ENCODE data around the gene CLDN2.
"Not testable (repeated sequence)": the region's sequence is repeated elsewhere in the genome, so short reads cannot be mapped to it uniquely, and the experiment has no call there.

The CLDN2 gene, protein sequence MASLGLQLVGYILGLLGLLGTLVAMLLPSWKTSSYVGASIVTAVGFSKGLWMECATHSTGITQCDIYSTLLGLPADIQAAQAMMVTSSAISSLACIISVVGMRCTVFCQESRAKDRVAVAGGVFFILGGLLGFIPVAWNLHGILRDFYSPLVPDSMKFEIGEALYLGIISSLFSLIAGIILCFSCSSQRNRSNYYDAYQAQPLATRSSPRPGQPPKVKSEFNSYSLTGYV

GRCh38 chrX:106919932-106920452, at the start of gene CLDN2:
Gene CLDN2 (plus strand): TSS chrX:106920402. CDS start chrX:106928229, 7,827 bp downstream.
- no peak for DNase-seq

- not testable (repeated sequence) for DNase-seq
Observed at GRCh38 chrX:106872796-106873195, 47.4 kb upstream of the CLDN2 start.

DNA sequence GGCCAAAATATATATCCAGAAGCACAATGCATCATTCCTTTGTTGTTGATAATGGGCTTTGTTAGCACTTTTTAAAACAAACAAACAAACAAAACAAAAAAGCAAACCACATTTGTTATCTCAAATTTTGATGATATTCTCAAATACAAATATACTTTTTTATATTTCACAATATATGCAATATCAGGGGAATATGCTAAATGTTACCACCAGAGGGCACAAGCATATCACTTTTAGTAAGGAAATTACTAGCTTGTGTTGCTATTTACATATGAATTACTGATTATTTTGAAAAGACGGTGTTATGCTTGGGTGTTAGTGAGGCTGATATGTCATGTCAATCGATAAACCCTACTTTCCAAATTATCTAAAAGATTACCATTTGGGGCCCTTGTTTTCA, 46.1 kb upstream of the CLDN2 start:
- DNase-seq: peak in 1 of 2 experiments; percentile 50

GRCh38 chrX:106875151-106875550, 45.1 kb upstream of the CLDN2 start:
- DNase-seq: no peak

GRCh38 chrX:106889468-106889867, 30.7 kb upstream of the CLDN2 start:
- no peak for DNase-seq

DNA sequence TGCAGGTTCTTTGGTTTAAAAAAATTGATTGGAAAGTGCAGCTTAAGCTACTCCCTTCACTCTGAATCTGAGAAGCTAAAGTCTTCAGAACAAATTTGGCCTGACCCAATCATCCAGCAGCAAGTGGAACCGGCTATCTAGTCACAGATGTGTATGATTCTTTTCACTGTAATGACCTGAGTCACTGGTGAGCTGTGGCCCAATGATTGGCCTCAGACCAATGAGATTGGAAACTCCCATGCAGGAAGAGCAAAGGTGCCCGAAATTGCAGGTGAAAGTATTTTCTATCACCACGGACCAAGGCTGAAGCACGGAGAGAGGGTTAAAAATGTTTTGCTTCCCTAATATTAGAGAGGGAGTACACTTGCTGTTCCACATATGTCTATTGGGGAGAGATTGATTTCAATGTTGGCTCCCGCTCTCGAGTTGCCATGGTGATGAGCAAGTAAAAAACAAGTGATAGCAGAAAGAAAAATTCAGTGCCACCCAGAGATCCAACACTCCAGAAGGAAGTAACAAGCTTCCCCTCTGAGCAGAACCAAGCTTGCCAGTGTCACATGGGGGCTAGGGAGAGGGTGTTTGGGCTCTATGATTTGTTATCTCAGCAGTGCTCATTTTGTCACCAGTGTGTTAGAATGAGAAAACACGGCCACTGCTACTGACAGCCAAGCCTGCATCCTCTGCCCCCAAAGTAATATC, 28.3 kb upstream of the CLDN2 start:
- no peak for DNase-seq

- DNase-seq: peak; percentile 34 to 79
Observed at GRCh38 chrX:106894392-106894909, 25.8 kb upstream of the CLDN2 start.

DNA sequence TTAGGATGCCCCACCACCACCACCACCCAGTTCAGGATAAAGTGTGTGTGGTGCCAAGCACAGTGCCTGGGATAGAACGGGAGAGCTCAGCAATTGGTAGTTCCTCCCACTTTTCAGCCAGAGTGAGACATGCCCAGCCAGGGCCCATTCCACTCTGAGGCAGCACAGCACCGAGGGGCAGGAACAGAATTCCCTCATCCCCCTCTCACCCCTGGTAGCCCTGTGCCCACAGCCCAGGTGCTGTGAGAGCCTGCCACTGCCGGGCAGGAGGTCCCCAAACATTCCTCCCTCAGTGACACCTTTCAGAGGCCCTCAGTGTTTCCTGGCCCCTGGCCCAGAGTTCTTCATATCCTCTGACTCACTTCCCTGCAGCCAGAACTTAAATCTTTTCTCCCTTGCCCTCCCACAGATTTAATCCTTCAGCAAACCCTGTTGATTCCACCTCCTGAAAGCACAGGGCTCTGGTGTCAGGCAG, 25.2 kb upstream of the CLDN2 start:
- DNase-seq: no peak

DNA sequence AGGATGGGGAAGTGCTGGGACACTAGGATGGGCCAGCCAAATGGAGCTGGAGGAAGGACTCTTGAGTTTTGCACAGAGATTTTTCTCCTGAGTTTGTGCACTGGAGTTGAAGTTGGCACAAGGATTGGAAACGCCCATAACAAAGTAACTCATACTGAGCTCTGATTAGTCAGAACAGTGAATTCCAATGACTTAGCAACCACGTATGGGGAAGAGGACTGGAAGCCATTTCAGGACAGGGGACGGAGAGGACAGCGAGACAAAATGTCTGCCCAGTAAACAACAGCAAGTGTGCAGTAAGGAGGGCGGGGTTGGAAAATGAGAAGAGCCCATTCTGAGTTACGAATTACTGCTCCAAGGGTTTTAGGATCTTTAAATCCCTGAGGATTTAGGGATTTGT, 22.9 kb upstream of the CLDN2 start:
- no peak for DNase-seq

GRCh38 chrX:106898462-106898861, 21.7 kb upstream of the CLDN2 start:
- DNase-seq: peak; percentile 34 to 72

DNA sequence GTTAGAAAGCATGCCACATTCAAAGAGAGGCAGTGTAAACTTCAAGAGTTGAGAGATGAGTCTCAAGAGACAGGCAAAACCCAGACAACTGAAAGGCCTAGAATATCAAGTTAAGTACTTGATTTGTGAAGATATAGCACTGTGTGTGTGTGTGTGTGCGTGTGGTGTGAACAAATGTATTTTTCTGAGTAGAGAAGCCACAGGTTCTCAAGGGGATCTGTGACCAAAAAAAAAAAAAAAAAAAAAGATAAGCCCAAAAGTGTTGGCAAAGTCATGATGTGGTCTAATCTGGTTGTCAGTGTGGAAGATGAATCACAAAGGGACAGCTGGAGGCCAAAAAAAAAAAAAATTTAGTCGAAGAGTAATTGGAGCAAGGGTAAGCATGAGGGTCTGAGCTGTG, 20.9 kb upstream of the CLDN2 start:
- DNase-seq: no peak

GRCh38 chrX:106899841-106900240, 20.4 kb upstream of the CLDN2 start:
- DNase-seq: no peak

DNA sequence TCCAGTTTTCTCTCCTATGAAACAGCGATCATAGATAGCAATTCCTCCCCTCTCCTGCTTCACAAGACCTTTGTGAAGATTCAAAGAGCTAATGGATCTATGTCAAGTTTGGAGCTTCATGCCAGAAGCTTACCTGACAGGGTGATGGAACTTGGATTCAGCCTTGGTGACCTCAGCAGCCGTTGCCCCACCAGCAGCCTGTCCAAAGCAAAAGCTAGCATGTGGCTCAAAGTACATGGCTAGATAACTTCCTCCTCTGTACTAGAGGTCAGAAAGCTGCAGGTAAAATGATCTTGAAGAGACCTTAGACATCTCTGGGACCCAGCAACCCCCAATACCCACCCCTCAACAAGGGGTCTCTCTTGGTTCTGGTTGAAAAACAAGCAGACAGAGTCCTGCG, 18.9 kb upstream of the CLDN2 start:
- DNase-seq: no peak

- DNase-seq: no peak
Observed at GRCh38 chrX:106901781-106902219, 18.4 kb upstream of the CLDN2 start.

DNA sequence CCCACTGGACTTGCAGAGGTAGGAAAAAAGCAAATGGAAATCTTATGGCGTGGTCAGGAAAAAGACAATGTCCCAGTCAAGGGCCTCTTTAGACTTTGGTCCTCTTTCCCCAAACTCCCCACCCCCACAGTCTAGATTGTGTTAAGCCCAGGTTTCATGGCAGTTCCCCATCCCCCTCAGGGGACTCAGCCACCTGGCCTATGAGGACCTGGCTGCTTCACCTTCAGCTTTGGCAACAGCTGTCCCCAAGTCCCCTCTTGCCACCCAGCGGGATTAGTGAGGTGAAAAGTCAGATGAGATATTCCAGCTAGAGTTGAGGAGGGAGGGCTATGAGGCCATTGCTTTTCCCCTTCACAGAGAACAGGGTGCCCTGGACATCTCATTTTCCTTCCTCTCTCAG, 17.5 kb upstream of the CLDN2 start:
- DNase-seq: no peak

DNA sequence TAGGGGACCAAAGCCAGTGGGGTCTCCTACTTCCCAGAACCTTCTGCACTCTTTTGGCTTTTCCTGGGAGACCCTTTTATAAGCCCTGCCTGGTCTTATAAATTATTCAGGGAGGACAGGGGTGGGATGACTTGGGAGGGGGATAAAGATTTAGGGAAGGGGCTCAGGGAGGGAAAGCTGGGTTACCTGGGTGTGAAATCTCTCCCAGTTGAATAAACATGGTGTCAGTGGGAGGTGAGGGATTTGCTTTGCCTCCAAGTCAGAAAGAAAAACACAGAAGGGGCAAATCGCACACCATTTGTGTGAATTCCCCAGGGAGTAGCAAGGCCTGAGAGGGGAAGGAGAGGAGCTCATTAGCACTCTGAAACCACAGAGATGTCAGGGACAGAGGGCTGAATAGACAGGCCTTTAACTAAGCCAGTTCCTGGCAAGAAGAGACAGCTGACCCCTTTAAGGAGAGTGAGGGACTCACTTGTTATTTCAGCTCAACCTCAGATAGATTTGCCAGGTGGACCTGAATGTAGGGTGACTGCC, 16.8 kb upstream of the CLDN2 start, which contains the start of gene RIPPLY1:
RIPPLY1 (minus strand) TSS at position 51 of the 534 bp plus-strand sequence. CDS start 54 bp downstream, outside the sequence.
- peak; percentile 12 to 53 for DNase-seq

DNA sequence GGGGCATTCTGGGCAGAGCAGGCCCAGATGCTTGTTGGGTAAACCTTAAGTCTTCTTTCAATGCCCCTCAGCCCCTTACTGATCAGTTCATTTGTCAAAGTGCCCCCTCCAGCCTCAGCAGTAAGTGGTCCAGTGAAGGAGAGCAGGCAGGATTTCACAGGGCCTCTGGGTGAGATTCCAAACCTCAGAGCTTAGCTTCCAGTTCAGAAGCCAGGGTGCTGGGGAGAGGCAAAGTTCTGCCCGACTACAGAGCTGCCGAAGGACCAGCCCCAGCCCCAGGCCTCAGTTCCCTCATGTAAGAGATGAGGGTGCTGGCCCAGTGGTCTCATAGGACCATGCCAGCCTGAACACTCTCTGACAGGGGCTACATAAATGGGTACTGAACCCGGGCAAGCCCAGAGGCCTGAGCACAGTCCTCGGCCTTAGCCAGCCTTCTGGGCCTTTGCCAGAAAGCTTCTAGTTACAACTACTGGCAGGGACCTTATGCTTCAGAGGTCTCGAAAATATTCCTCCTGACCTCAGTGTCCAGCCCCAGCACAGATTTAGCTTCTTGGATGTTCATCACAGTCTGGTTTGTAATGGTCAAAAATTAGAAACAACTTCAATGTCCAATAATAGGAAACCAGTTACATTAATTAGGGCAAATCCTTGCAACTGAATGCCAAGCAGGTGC, 16.2 kb upstream of the CLDN2 start:
- no peak for DNase-seq

DNA sequence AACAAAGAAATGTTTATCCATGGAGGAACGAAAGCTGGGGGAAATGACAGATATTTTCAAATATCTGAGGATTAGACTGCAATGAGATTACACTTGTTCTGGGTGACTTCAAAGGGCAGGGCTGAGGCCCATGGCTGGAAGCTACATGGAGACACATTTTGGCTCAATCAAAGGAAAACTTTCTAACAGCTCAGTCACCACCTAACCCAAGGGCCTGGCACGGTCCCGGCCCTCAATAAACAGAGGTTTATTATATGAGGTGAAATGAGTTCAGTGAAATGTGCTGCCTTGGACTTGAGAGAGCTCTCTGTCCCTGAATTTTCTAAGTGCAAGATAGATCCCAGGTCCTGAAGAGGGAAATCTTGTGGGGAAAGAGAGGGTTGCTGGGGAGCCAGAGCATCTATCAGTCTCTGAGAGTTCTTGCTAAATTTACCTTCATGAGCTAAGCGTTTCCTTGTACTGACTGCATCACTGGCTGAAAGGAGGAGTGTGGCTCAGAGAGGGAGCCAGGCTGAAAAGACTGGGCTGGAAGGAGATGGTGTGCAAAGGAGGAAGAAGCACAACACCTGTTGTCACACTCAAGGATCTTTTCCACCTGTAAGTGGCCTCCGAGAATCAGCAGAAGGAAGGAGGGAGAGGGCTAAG, 15.0 kb upstream of the CLDN2 start:
- DNase-seq: no peak

DNA sequence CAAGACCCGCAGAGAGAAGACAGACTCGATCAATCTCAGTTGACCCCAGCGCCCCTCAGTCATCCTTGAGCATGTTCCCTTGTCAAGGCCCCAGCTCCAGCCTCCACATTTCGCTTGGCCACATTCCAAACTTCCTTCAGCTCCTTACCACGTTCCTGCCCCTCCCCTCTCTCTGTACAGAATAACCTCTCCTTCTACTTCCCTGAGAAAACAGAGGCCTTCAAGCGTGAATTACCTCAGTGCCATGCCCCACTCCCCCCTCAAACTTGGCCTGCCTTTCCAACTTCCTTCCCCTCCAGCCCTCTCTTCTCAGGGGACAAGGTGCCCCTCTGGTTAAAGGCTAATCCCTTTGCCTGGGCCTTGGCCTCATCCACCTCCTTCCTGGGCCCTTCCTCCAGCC, 13.8 kb upstream of the CLDN2 start:
- no peak for DNase-seq

DNA sequence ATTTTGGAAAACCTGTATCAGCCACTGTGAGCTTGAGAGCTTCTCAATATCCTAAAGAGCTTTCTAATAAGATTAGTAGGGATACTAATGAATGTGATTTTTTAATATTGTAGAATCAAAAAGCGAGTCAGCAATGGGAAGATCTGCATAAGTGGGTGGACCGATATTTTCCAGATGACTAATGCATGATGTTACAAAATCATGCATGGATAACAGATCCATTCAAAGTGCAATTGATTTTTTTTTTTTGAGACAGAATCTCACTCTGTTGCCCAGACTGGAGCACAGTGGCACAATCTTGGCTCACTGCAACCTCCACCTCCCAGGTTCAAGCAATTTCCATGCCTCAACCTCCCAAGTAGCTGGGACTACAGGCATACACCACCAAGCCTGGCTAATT, 7.3 kb upstream of the CLDN2 start:
- DNase-seq: no peak

GRCh38 chrX:106917830-106918500, 2.2 kb upstream of the CLDN2 start:
- no peak for DNase-seq

- no peak for DNase-seq
Observed at GRCh38 chrX:106921637-106922036, 1.4 kb downstream of the CLDN2 start.
